HFFc6 (cell line): ENCODE data around the gene CDS2. TPM values are rescaled to one million over a fixed set of nuclear protein-coding genes. Genes with fewer than 3 reads are reported as not detected.

Experiments used
- DNase-seq: peaks from one replicate; pipeline ENCODE4 v3.0.0-alpha.2; 2018
- H3K27ac Mint-ChIP-seq: 2 replicates; pipeline ENCODE4 v1.8.0; 2020; ENCODE audit warnings: mild to moderate bottlenecking, mixed read lengths
- H3K27me3 Mint-ChIP-seq: 2 replicates; pipeline ENCODE4 v1.8.0; 2021; ENCODE audit warnings: mild to moderate bottlenecking, moderate library complexity, mixed read lengths; ENCODE audit not compliant: insufficient read depth
- H3K36me3 Mint-ChIP-seq: 2 replicates; pipeline ENCODE4 v1.8.0; 2021; ENCODE audit warnings: low read depth, mixed read lengths
- H3K4me1 Mint-ChIP-seq: 2 replicates; pipeline ENCODE4 v1.8.0; 2020; ENCODE audit warnings: low read depth, mixed read lengths
- H3K4me3 Mint-ChIP-seq: 2 replicates; pipeline ENCODE4 v1.8.0; 2020; ENCODE audit warnings: mild to moderate bottlenecking, moderate library complexity, mixed read lengths
- H3K9me3 Mint-ChIP-seq: 2 replicates; pipeline ENCODE4 v1.8.0; 2020; ENCODE audit warnings: mild to moderate bottlenecking, mixed read lengths
- total RNA-seq, 6 experiments: library from RNA; stranded (reverse); fragmentation: NEBNext Ultra II Directional; extraction: Animal tissue kit (Norgen Biotek cat#: 25700); gene quantifications; 2 replicates in 1 of 6; 3 replicates in 5 of 6; pipeline ENCODE4 v1.2.3, GENCODE V29; 2021
- TF ChIP-seq, protein P1 (sequence below): fragments of 200-600 bp; sonication (generic); IDR thresholded peaks from 2 replicates; pipeline ENCODE4 v1.5.0; 2021; ENCODE audit warnings: antibody characterized with exemption, mild to moderate bottlenecking

The CDS2 gene
- total RNA-seq, 6 experiments from 2014 or later = 36.6 to 42.5 (median 39.2) TPM

DNA sequence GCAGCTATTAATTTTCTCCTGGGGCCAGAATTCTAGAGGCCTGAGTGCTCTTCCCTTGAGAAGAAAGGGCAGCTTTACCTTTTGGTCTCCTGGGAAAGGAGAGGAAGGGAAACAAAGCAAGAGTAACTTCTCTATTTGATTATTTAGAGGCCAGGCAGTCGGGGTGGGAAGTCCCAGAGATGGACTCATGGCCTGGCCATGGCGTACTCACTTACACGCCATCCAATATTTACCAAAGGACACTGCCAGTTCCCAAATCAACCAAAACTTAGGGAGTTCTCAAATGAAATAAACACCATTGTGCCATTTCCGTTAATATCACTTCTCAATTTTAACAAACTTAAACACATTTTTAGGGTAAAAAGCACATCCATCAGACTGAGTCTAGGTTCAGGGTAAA lies 76.6 kb downstream of the CDS2 start:
- no peak for DNase-seq

DNA sequence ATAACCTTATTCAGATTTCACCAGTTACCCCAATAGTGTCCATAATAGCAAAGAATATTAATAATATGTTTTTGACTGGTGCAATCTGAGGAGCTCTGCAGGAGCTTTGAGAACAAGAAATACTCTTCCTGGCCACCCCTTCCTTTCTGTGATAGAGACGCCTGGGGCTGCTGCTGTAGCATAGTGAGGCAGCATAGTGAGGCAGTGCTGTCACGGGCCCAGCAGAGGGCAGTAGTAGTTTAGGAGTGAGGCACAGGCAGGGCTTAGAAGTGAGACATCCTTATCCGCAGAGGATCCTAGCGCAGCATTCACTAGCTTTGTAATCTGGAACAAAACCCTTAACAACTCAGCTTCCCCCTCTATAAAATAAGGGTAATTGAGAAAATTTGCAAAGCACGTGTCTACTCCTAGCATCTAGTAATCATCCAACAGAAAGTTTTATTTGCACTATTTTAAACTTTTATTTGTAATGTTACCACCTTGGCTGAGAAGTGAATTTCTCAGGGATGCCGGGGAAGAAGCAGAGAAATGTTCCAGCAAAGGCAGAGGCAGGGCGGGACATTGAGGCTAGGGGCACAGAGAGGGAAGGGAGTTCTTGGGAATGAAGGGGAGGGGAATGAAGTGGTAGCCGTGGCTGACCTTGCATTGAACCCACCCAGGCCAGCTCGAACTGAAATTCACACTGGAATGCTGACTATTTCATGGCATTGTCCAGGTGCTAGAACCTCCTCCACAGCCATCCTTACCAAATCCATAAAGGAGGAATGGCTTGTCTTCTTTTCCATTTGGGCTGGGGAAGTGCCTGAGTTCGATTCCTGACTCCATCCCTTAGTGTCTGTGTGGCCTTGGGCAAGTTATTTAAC lies 78.8 kb downstream of the CDS2 start:
- H3K9me3 Mint-ChIP-seq = no peaks in the 10 kb centered on the region
- H3K4me3 Mint-ChIP-seq = no peak overlapping the region

More for the DNA sequence above, 76.6 kb downstream of the CDS2 start:
- H3K4me3 Mint-ChIP-seq = no peak overlapping the region
- no peaks in the 10 kb centered on the region for H3K4me1 Mint-ChIP-seq
- H3K36me3 Mint-ChIP-seq = no peaks in the 10 kb centered on the region
- no peaks in the 10 kb centered on the region for H3K9me3 Mint-ChIP-seq
- TF ChIP-seq, protein P1, sequence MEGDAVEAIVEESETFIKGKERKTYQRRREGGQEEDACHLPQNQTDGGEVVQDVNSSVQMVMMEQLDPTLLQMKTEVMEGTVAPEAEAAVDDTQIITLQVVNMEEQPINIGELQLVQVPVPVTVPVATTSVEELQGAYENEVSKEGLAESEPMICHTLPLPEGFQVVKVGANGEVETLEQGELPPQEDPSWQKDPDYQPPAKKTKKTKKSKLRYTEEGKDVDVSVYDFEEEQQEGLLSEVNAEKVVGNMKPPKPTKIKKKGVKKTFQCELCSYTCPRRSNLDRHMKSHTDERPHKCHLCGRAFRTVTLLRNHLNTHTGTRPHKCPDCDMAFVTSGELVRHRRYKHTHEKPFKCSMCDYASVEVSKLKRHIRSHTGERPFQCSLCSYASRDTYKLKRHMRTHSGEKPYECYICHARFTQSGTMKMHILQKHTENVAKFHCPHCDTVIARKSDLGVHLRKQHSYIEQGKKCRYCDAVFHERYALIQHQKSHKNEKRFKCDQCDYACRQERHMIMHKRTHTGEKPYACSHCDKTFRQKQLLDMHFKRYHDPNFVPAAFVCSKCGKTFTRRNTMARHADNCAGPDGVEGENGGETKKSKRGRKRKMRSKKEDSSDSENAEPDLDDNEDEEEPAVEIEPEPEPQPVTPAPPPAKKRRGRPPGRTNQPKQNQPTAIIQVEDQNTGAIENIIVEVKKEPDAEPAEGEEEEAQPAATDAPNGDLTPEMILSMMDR = no peak
- H3K27me3 Mint-ChIP-seq = no peaks in the 10 kb centered on the region; the same call in 1 of the 2 replicates
- H3K27ac Mint-ChIP-seq = no peak overlapping the region

DNA sequence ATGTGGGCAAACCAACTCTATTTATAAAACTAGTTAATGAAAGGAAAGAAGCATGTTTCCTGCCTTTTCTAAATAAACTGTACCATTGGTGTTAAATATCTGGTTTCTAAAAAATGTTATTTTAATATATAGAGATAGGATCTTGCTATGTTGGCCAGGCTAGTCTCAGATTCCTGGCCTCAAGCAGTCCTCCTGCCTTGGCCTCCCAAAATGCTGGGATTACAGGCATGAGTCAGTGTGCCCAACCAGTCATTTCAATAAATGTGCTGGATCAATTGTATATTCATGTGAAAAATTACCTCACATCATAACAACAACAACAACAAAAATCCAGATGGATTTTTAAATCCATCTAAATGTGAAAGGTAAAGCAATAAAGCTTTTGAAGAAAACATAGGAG lies 80.3 kb downstream of the CDS2 start:
- no peak for DNase-seq
- no peaks in the 10 kb centered on the region for H3K9me3 Mint-ChIP-seq
- no peaks in the 10 kb centered on the region; the same call in 1 of the 2 replicates for H3K27me3 Mint-ChIP-seq
- no peak overlapping the region for H3K27ac Mint-ChIP-seq
- no peaks in the 10 kb centered on the region for H3K36me3 Mint-ChIP-seq
- no peak overlapping the region for H3K4me3 Mint-ChIP-seq
- TF ChIP-seq, protein P1 = no peak
- no peaks in the 10 kb centered on the region for H3K4me1 Mint-ChIP-seq

More for the DNA sequence above, 78.8 kb downstream of the CDS2 start:
- TF ChIP-seq, protein P1 = peak; percentile 92
- Mint-ChIP-seq H3K36me3 (no peaks in the 10 kb centered on the region), H3K27me3 (no peaks in the 10 kb centered on the region; the same call in 1 of the 2 replicates), H3K4me1 (no peaks in the 10 kb centered on the region), H3K27ac (no peak overlapping the region)
- DNase-seq = peak; percentile 74

DNA sequence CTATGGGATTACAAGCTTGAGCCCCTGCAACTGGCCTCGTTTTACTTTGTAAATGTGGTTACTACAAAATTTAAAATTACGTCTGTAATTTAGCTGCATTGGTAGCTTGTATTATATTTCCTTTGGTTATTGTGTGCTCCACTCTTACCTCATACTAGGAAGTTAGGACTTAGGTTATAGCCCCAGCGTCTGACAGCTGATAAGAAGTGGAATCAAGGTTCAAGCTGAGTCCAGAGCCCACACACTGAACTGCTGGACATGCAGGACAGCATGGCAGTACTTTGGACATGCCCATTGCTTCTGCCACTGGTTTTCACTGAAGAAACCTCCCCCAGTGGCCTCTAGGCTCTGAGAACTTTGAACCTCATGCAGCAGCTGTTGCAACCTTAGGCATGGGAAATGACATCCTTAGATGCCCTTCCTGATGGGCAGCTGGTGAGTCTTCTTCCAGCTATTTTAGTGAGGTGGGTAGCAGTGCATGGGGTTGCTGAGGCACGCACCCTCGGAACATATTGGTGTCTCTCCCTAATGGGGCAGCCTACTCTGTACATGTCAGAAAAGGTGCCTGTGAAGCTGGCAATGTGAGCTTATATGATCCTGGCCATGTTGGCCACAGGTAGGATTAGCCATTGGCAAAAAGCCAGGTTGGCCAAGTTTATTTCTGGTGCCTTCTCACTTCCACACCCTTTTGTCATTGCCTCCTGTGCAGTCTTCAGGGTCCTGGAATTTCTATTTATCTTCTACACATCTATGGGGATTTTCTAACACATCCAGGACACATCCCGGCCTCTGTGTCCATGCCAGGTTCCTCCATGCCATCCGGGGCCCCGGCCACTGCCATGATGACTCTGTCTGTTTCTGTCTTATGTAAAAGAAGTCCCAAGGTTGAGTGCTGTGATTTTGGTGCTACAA lies 85.3 kb downstream of the CDS2 start:
- Mint-ChIP-seq H3K36me3 (no peaks in the 10 kb centered on the region), H3K4me1 (peaks cover 17% of the 10 kb centered on the region), H3K27ac (no peak overlapping the region), H3K9me3 (no peaks in the 10 kb centered on the region), H3K27me3 (peaks cover 2% of the 10 kb centered on the region), H3K4me3 (no peak overlapping the region)
- DNase-seq = no peak
- TF ChIP-seq, protein P1 = no peak

DNA sequence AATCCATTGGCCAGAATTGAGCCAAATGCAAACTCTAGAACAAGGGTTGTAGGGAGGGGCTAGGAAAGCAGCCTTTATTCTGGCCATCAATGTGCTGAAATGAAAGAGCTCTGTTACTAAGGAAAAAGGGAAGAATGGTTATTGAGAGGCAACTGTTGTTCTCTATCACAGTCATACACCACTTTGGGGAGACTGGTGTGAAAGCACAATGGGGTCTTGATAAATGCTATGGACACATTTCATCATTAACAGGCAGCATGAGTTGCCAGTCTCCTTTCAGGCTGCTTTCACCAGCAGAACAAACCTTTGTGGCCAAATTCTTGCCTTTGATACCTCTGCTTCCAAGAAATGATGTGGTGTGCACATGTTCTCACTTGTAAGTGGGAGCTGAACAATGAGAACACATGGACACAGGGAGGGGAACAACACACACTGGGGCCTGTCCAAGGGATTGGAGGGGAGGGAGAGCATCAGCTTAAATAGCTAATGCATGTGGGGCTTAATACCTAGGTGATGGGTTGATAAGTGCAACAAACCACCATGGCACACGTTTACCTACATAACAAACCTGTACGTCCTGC lies 86.2 kb downstream of the CDS2 start:
- Mint-ChIP-seq H3K27me3 (peaks cover 2% of the 10 kb centered on the region), H3K9me3 (no peaks in the 10 kb centered on the region), H3K4me3 (no peak overlapping the region), H3K36me3 (no peaks in the 10 kb centered on the region), H3K4me1 (peaks cover 17% of the 10 kb centered on the region), H3K27ac (no peak overlapping the region)
- DNase-seq = no peak
- TF ChIP-seq, protein P1 = no peak
